Gastrocnemius medialis (tissue), 4 donors: ENCODE results near the gene EDN1.

Experiments
- POLR2A ChIP-seq, 2 donors: fragments of 450-650 bp; IDR thresholded peaks; one replicate each; pipeline ENCODE4 v1.6.1; 2017; ENCODE audit warnings: antibody characterized with exemption in 2 of 2, mild to moderate bottlenecking in 2 of 2, moderate library complexity in 2 of 2
- TF ChIP-seq, protein P1 (sequence below), 5 experiments: fragments of 450-650 bp in 3 of 5; fragments of 200-600 bp in 2 of 5; sonication (generic) in 2 of 5; IDR thresholded peaks in 4 of 5; conservative IDR thresholded peaks in 1 of 5; 1 replicate in 4 of 5; 2 replicates in 1 of 5; pipeline ENCODE4 v1.5.1; 2016 to 2019; ENCODE audit warnings: antibody characterized with exemption in 5 of 5, mild to moderate bottlenecking in 3 of 5, moderate library complexity in 3 of 5

DNA sequence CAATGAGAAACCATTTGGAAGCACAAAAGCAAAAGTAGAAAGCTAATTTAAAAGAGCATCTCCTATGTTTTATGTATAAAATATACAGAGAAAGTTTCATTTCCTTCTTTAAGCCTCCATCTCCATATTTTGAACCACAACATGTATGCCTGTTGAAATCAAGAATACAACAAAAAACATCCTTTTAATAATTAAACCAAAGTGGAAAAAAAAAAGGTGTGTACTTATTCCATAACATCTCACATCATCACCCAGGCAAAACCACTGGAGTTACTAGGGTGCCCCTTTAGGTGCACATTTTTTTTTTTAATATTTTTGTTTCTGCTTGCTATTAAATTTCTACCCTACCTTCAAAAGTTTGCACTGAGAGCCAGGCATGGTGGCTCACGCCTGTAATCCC is 43.0 kb downstream of the EDN1 start:
- TF ChIP-seq, protein P1, sequence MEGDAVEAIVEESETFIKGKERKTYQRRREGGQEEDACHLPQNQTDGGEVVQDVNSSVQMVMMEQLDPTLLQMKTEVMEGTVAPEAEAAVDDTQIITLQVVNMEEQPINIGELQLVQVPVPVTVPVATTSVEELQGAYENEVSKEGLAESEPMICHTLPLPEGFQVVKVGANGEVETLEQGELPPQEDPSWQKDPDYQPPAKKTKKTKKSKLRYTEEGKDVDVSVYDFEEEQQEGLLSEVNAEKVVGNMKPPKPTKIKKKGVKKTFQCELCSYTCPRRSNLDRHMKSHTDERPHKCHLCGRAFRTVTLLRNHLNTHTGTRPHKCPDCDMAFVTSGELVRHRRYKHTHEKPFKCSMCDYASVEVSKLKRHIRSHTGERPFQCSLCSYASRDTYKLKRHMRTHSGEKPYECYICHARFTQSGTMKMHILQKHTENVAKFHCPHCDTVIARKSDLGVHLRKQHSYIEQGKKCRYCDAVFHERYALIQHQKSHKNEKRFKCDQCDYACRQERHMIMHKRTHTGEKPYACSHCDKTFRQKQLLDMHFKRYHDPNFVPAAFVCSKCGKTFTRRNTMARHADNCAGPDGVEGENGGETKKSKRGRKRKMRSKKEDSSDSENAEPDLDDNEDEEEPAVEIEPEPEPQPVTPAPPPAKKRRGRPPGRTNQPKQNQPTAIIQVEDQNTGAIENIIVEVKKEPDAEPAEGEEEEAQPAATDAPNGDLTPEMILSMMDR (IDR thresholded peaks at IDR 0.05 in 4 of 5, conservative IDR thresholded peaks at IDR 0.05 in 1 of 5): no peak
- no peak for TF ChIP-seq POLR2A (IDR thresholded peaks at IDR 0.05)
